ENCODE measurements around the gene OR4D11. TPM values are rescaled to one million over a fixed set of nuclear protein-coding genes. Genes with fewer than 3 reads are reported as not detected.

The OR4D11 gene
- total and polyA plus RNA-seq, 10 of the 15 experiments (the other 5 are each of a cell fraction or from before 2014, with no cell fraction given), result not detected

GRCh38 chr11:59501931-59502330 lies 1.4 kb upstream of the OR4D11 start (continued):
- TF ChIP-seq SUZ12 (IDR thresholded peaks at IDR 0.05; ENCODE audit: unreplicated experiment), result no peak
- no peak for TF ChIP-seq CHD2 (IDR thresholded peaks at IDR 0.05; ENCODE audit: borderline replicate concordance, low read depth, low read length)
- TF ChIP-seq MYB (IDR thresholded peaks at IDR 0.05; ENCODE audit: borderline replicate concordance, low read depth, low read length), result no peak
- TF ChIP-seq HSF1 (IDR thresholded peaks at IDR 0.05; ENCODE audit: low read depth, low read length), result no peak
- no peak for TF ChIP-seq CBX3 (IDR thresholded peaks at IDR 0.05; ENCODE audit: borderline replicate concordance, low read depth)
- no peak for TF ChIP-seq RAD51 (IDR thresholded peaks at IDR 0.05)
- no peak for TF ChIP-seq CBX5 (IDR thresholded peaks at IDR 0.05; ENCODE audit: low read depth)
- no peak for TF ChIP-seq RB1 (IDR thresholded peaks at IDR 0.05; ENCODE audit: borderline replicate concordance)
- TF ChIP-seq USF2 (IDR thresholded peaks at IDR 0.05; ENCODE audit: borderline replicate concordance, low read depth, low read length), result no peak
- TF ChIP-seq RAD21 (IDR thresholded peaks at IDR 0.05; ENCODE audit: insufficient read depth, low read depth, low read length), result no peak
- 0 out of 2 replicates have a peak, but pooled peaks have one; percentile 25 for TF ChIP-seq FOXM1 (IDR thresholded peaks at IDR 0.05; ENCODE audit: low read depth, low read length)
- TF ChIP-seq, protein P1, sequence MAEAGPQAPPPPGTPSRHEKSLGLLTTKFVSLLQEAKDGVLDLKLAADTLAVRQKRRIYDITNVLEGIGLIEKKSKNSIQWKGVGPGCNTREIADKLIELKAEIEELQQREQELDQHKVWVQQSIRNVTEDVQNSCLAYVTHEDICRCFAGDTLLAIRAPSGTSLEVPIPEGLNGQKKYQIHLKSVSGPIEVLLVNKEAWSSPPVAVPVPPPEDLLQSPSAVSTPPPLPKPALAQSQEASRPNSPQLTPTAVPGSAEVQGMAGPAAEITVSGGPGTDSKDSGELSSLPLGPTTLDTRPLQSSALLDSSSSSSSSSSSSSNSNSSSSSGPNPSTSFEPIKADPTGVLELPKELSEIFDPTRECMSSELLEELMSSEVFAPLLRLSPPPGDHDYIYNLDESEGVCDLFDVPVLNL (IDR thresholded peaks at IDR 0.05; ENCODE audit: low read depth, low read length), result no peak
- no peak for TF ChIP-seq IKZF1 (conservative IDR thresholded peaks at IDR 0.05)
- no peak for TF ChIP-seq ZNF592 (IDR thresholded peaks at IDR 0.05)
- TF ChIP-seq SMC3 (IDR thresholded peaks at IDR 0.05; ENCODE audit: borderline replicate concordance, low read length), result no peak
- no peak for TF ChIP-seq ZNF687 (IDR thresholded peaks at IDR 0.05)
- TF ChIP-seq FOXK2 (IDR thresholded peaks at IDR 0.05), result no peak
- TF ChIP-seq, protein P2, sequence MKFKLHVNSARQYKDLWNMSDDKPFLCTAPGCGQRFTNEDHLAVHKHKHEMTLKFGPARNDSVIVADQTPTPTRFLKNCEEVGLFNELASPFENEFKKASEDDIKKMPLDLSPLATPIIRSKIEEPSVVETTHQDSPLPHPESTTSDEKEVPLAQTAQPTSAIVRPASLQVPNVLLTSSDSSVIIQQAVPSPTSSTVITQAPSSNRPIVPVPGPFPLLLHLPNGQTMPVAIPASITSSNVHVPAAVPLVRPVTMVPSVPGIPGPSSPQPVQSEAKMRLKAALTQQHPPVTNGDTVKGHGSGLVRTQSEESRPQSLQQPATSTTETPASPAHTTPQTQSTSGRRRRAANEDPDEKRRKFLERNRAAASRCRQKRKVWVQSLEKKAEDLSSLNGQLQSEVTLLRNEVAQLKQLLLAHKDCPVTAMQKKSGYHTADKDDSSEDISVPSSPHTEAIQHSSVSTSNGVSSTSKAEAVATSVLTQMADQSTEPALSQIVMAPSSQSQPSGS (IDR thresholded peaks at IDR 0.05; ENCODE audit: low read length), result peak; percentile 70
